HG03432 (cell line): Measurements from ENCODE around the gene PRUNE1.

Experiments used
- ATAC-seq: cut with Tn5 transposase; IDR thresholded peaks from one replicate; pipeline ENCODE4 v1.9.1; 2021; ENCODE audit warnings: mild to moderate bottlenecking, moderate library complexity; ENCODE audit not compliant: unreplicated experiment

Gene PRUNE1

DNA sequence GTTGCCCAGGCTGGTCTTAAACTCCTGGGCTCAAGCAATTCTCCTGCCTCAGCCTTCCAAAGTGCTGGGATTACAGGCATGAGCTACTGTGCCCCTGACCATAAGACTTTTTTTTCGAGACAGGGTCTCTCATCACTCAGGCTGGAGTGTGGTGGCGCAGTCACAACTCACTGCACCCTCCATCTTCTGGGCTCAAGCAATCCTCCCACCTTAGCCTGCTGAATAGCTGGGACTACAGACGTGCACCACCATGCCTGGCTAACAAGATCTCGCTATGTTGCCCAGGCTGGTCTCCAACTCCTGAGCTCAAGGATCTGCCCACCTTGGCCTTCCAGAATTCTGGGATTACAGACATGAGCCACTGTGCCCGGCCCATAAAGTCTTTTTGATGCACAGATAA lies 41.2 kb downstream of the PRUNE1 start:
- no peak for ATAC-seq

- no peak for ATAC-seq
Measured at GRCh38 chr1:151050051-151050688, 41.9 kb downstream of the PRUNE1 start.

DNA sequence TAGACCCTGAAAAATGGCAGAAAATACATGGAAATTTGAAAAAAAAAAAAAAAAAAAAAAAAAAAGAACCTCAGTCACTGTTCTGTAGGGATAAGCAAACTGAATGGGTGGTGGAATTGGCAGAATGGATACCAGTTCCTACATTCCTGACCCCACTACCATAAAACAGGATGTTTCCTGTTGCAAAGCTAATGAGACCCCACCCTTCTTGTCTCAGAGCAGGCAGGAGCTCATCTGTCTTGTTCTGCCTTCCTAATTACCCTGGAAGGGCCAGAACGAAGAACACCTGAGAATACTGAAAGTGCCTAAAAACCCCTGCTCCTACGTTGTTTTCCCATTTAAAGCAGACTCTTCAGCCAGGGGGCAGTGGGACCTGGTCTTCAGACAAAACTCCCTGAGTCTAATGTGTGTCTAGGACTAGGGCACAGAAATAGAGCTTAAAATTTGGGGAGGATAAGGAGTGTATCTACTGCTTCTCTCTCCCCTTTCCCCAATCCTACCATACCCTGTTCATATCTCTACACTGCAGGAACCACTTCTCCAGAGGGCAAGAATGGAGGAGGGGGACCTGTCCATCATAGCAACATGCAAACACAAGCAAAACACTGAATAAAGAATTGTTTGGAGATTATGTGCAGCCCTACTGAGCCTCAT lies 43.2 kb downstream of the PRUNE1 start:
- ATAC-seq: no peak

DNA sequence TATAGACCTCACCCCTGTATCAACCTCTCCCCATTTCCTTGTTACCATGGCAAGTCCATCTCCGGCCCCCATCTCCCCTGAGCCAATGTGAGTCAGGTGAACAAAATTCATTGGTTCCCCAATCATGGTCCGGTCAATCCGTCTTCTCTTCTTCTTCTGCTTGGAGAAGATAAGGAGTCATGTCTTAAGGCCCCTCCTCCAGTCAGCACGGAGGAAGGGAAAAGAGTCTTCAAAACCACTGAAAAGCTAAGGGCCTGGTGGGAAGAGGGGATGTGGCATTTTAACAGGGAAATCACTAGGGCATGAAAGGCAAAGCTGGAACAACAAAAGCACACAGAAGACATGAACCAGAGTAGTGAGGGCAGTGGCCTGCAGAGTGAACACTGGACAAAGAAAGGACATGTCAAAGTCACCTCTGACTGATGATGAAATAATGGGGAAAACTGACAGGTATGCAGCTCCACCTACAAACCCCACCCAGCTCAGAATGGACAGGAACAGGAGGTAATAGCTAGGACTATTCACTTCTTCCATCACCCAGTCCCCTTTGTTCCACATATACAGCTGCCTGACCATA lies 46.8 kb downstream of the PRUNE1 start:
- ATAC-seq: no peak

GRCh38 chr1:151055581-151055980 lies 47.3 kb downstream of the PRUNE1 start:
- ATAC-seq: no peak

DNA sequence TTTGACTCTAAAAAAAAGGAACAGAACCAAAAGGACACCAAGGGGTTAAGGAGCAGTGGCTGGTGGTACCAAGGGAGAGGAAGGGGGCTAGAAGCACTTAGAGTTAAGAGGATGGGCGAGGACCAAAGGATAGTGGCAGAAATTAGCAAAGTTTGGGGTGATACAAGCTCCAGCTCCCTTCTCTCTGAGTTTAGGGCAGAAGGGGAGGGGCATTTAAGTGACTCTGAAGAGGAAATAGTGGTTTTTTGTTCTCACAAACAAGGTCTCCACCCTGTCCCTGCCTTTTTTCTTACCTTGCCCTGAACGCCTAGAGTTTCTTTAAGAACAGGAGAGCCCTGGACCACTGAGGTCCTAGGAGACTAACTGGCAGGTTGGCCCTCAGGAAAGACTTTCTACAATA lies 47.9 kb downstream of the PRUNE1 start:
- ATAC-seq: no peak

GRCh38 chr1:151058692-151059091 lies 50.4 kb downstream of the PRUNE1 start:
- ATAC-seq: no peak

DNA sequence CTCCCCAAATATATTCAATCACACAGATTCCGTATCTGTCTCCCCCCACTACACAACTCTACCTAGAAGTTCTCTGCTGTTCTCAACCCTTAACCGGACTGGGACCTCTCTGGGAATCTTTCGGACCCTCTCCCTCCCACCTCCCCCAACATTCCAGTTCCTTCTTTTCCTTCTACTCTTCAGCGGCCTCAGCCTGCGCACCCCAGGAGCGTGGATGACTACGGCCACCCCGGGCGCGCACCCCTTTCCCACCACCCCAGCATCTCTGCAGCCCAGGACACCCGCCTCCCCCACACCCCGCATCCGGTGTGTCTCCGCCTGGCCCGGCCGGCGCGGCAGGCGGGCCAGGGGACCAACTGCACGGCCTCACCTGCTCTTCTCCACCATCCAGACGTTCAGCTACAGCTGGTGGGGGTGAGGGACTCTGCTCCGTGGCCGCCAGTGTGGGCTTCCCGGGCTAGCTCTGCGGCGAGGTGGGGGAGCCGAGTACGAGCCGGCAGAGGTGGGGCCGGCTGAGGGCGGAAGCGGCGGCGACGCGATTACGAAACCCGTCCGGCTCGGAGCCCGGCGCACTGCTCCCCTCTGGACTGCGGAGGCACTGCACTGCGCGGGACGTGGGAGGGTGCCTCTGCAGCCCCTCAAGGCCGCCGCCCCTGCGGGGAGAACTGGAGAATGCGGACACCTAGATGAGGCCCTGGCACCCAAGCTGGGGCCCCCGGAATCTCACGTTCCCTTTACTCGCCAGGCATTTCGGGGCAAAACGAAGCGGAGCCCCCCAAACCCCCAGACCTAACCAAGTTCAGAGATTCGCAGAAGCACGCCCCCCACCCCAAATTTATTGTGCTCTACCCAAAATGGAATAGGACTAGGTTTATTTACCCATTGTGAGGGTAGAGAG lies 51.1 kb downstream of the PRUNE1 start, which contains the start of gene CDC42SE1:
Gene CDC42SE1 (minus strand): TSS at position 514 of the 898 bp plus-strand sequence. CDS start 3,892 bp downstream, outside the sequence.
- peak; percentile 86 for ATAC-seq

GRCh38 chr1:151060007-151060656 lies 51.9 kb downstream of the PRUNE1 start, which contains the start of gene MLLT11:
TSS of gene MLLT11 (plus strand) at chr1:151060397. CDS start at chr1:151067225, 6,828 bp downstream.
- no peak for ATAC-seq

DNA sequence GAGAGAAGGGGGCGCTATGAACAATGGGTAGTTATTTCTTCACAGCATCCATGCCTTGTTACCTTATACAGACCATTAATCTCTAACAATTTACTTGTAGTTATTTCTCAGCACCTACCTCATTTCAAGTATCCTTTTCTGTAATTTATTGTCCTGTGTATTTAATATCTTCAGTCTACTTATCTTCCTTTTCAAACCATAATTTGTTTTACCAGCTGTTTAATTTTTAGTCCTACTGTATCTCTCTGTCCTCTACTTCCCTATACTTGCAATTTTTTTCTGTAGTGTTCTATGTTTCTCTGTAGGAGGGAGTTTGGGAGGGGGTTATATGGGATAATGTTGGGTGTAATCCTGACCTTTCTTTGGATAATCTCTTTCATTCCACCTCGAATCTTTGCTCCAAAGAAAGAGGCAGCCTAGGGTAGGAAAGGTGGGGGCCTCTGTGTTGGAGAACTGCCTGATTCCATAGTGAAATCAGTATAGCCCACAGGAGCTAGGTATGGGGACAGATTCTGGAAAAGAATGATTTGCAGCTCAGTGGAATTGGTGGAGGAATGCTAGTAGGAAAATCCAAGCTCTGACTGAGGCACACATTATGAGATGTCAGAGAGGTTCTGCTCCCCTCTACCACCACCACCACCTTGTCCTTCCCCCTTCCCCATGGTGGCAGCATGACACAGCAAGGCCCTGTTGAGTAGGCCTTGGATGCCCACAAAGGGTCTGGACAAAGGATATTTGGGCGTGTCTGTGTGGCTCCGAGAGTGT lies 52.6 kb downstream of the PRUNE1 start:
- ATAC-seq: no peak

- no peak for ATAC-seq
Measured at GRCh38 chr1:151061704-151062103, 53.5 kb downstream of the PRUNE1 start.

DNA sequence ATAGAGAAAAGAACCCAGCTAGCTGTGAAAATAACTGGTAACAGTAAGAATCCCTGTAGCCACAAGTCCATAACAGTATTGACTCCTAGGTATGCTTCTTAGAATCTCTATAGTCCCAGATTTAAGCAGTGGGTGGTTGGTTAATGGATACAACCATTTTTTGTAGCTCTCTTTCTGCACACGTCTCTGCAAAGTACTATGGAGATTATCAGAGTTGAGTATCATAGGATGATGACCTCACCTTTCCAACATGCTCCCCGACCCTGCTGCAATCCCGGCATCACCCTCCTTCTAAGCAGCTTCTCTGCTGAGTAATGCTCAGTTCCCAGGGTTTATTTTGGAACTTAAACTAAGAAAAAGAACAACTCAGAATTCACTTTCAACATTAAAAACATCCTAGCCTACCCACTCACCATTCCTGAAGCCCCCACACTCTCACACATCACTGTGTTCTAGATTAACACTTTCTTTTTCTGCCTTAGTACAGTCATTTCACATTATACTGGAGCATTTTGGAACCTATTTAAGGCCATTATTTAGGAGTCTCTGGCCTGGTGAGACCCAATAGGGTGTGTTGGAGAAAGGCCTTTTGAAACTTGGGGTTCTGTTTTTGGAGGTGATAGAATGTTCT lies 54.6 kb downstream of the PRUNE1 start:
- no peak for ATAC-seq

GRCh38 chr1:151065089-151065645 lies 56.9 kb downstream of the PRUNE1 start:
- no peak for ATAC-seq

- no peak for ATAC-seq
Measured at GRCh38 chr1:151067185-151067584, 58.9 kb downstream of the PRUNE1 start.

GRCh38 chr1:151069103-151069486 lies 60.8 kb downstream of the PRUNE1 start:
- no peak for ATAC-seq

DNA sequence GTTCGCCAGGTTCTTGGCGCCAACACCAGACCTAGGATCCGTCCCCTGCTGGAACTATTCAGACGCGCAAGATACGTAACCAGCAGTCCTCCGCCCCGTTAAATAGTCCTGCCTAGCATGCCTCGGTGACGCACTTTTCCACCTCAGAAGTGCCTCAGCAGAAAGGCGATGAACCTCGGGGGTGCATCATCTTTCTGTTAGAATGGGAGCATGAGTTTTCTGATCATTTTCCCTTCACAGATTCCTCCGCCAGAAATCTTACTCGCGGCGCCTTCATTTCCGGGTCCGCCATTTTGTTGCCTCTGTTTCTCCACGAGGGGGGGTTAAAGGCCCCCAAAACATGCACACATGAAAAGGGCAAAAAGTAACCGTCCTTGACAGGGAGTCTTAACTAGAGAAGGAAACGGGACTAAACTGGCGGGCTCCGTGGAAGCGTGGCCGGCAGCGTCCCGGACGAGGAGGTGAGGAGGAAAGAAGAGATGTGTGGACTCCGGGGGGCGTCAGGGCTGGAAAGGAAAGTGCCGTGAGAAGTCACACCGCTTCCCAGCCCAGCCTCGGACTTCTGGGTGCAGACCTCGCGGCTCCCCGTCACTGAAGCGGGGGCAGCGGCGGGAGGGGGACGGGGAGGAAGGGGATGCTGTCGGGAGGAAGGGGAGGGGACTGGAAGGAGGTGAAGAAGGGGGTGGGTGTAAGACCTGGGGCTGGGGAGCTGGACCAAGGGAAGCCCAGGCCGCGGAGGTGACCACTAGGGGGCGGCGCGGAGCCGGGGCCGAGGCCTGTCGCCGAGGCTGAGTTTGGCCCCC lies 62.4 kb downstream of the PRUNE1 start, which contains the start of gene GABPB2:
Gene GABPB2 (plus strand): TSS at position 288 of the 803 bp plus-strand sequence. CDS start 17,429 bp downstream, outside the sequence.
- ATAC-seq: peak; percentile 84

DNA sequence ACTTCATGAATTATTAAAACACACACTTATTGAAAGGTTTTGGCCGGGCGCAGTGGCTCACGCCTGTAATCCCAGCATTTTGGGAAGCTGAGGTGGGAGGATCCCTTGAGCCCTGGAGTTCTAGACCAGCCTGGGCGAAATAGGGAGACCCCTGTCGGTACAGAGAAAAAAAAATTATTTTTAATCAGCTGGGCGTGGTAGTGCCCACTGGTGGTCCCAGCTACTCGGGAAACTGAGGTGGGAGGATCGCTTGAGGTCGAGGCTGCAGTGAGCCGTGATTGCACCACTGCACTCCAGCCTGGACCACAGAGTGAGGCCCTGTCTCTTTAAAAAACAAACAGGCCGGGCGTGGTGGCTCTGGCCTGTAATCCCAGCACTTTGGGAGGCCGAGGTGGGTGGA lies 64.0 kb downstream of the PRUNE1 start:
- ATAC-seq: no peak
